Osteocyte (in vitro differentiated cells): ENCODE measurements around the gene MPEG1. TPM values are rescaled to one million over a fixed set of nuclear protein-coding genes. Genes with fewer than 3 reads are reported as not detected.

Experiments used
- DNase-seq: peaks from one replicate; pipeline ENCODE4 v3.0.0; 2021; ENCODE audit warnings: mixed read lengths; ENCODE audit not compliant: unreplicated experiment; ENCODE audit errors: extremely low spot score
- H3K27ac Mint-ChIP-seq: one replicate; pipeline ENCODE4 v1.8.0; 2021; ENCODE audit warnings: mild to moderate bottlenecking, mixed read lengths; ENCODE audit not compliant: unreplicated experiment
- H3K27me3 Mint-ChIP-seq: one replicate; pipeline ENCODE4 v1.8.0; 2021; ENCODE audit warnings: mixed read lengths; ENCODE audit not compliant: unreplicated experiment
- H3K36me3 Mint-ChIP-seq: one replicate; pipeline ENCODE4 v1.8.0; 2021; ENCODE audit warnings: mixed read lengths; ENCODE audit not compliant: unreplicated experiment
- H3K4me1 Mint-ChIP-seq: one replicate; pipeline ENCODE4 v1.8.0; 2021; ENCODE audit warnings: mixed read lengths; ENCODE audit not compliant: unreplicated experiment
- H3K4me3 Mint-ChIP-seq: one replicate; pipeline ENCODE4 v1.8.0; 2021; ENCODE audit warnings: mild to moderate bottlenecking, moderate library complexity, mixed read lengths; ENCODE audit not compliant: unreplicated experiment
- H3K9me3 Mint-ChIP-seq: one replicate; pipeline ENCODE4 v1.8.0; 2021; ENCODE audit warnings: mixed read lengths; ENCODE audit not compliant: unreplicated experiment
- total RNA-seq: library from RNA; stranded (reverse); gene quantifications from 2 replicates; pipeline ENCODE4 v1.2.1, GENCODE V29; 2021
- TF ChIP-seq, protein P1 (sequence below): fragments of 200-600 bp; sonication (generic); IDR thresholded peaks from 2 replicates; pipeline ENCODE4 v1.5.0; 2021; ENCODE audit warnings: antibody characterized with exemption, mild to moderate bottlenecking, moderate library complexity

MPEG1 gene
- total RNA-seq, 1 donor from 2014 or later: not detected

DNA sequence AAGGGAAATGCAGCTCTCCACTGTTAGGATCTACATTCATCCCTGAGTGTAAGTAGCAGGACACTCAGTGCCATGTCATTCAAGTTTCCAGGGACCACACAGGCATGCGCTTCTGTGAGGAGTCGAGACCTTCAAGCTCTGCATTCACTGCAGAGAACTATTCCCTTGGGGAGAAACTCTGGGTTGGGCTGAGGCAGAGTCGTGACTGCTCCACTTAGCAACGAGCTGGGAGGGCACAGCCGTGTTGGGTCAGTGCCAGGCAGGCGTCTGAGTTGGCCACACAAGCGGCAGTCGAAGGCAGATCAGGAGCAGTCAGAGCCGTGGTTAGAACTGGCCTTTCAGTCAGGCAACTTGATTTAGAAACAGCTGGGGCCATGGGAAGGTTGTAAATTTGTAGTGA, 14.7 kb downstream of the MPEG1 start:
- Mint-ChIP-seq H3K27me3 (peaks cover 7% of the 10 kb centered on the region), H3K4me3 (no peak overlapping the region), H3K4me1 (peaks cover 3% of the 10 kb centered on the region), H3K36me3 (no peaks in the 10 kb centered on the region), H3K9me3 (peaks cover 4% of the 10 kb centered on the region), H3K27ac (no peak overlapping the region)
- TF ChIP-seq, protein P1, sequence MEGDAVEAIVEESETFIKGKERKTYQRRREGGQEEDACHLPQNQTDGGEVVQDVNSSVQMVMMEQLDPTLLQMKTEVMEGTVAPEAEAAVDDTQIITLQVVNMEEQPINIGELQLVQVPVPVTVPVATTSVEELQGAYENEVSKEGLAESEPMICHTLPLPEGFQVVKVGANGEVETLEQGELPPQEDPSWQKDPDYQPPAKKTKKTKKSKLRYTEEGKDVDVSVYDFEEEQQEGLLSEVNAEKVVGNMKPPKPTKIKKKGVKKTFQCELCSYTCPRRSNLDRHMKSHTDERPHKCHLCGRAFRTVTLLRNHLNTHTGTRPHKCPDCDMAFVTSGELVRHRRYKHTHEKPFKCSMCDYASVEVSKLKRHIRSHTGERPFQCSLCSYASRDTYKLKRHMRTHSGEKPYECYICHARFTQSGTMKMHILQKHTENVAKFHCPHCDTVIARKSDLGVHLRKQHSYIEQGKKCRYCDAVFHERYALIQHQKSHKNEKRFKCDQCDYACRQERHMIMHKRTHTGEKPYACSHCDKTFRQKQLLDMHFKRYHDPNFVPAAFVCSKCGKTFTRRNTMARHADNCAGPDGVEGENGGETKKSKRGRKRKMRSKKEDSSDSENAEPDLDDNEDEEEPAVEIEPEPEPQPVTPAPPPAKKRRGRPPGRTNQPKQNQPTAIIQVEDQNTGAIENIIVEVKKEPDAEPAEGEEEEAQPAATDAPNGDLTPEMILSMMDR: no peak
- DNase-seq: no peak

DNA sequence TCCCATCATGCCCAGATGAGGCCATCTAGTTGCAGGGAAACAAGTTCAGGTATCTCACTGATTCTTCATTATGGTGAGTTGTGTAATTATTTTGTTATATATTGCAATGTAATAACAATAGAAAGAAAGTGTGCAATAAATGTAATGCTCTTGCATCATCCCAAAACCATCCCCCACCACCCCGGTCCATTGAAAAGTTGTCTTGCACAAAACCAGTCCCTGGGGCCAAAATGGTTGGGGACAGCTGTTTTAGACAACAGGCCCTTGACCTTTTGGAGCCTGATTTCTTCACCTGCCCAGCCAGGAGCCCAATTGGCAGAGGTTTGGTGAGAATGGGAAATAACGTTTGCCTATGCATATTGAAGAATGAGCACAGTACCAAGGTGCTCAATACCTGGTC, 15.9 kb downstream of the MPEG1 start:
- peaks cover 4% of the 10 kb centered on the region for H3K9me3 Mint-ChIP-seq
- TF ChIP-seq, protein P1: no peak

DNA sequence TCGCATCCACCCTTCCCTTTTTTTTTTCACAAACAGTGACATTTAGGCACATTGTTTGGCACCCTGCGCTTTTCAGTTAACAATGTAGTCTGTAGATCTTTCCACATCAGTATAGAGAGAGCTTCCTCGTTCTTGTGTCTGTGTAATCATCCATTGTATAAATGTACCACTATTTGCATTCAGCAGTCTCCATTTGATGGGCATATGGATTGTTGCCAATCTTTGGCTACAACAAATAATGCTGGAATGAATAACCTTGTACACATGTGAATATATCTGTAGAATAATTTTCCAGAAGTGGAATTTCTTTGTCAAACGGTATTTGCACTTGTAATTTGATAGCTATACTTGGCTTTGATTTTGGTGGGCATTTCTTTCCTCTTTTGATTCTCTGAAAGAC, 17.1 kb downstream of the MPEG1 start:
- DNase-seq: no peak
- no peaks in the 10 kb centered on the region for H3K36me3 Mint-ChIP-seq
- peaks cover 3% of the 10 kb centered on the region for H3K4me1 Mint-ChIP-seq
- H3K27ac Mint-ChIP-seq: no peak overlapping the region
- no peak overlapping the region for H3K4me3 Mint-ChIP-seq
- TF ChIP-seq, protein P1: no peak
- peaks cover 4% of the 10 kb centered on the region for H3K9me3 Mint-ChIP-seq
- H3K27me3 Mint-ChIP-seq: peaks cover 10% of the 10 kb centered on the region

More for the DNA sequence above, 15.9 kb downstream of the MPEG1 start:
- Mint-ChIP-seq H3K27ac (no peak overlapping the region), H3K27me3 (peaks cover 10% of the 10 kb centered on the region), H3K36me3 (no peaks in the 10 kb centered on the region), H3K4me3 (no peak overlapping the region), H3K4me1 (peaks cover 3% of the 10 kb centered on the region)
- DNase-seq: no peak

DNA sequence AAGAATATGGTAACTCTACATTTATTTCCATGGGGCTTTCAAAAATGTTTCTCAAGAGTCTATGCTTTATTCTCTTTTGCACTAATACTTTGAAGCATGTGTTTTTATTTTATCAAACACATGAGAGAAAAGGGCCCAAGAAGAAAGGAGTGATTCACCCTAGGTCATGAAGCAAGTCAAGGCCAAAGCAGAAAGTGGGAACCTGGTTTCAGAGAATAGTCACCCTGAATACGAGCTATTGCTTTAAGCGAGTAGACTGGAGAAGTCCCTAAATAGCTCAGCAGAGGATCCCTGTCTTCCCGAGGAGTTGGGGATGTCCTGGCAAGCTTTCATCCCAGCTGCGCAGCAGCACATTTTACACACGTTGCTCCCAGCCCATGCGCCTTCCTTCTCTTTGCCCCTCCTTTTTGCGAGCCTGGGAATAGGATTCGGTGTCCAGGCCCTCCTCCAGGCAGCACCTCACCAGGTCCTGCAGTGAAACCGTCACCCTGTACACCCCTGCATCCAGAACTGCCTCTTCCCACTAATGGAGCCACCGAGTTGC, 19.1 kb downstream of the MPEG1 start:
- peaks cover 6% of the 10 kb centered on the region for H3K27me3 Mint-ChIP-seq

DNA sequence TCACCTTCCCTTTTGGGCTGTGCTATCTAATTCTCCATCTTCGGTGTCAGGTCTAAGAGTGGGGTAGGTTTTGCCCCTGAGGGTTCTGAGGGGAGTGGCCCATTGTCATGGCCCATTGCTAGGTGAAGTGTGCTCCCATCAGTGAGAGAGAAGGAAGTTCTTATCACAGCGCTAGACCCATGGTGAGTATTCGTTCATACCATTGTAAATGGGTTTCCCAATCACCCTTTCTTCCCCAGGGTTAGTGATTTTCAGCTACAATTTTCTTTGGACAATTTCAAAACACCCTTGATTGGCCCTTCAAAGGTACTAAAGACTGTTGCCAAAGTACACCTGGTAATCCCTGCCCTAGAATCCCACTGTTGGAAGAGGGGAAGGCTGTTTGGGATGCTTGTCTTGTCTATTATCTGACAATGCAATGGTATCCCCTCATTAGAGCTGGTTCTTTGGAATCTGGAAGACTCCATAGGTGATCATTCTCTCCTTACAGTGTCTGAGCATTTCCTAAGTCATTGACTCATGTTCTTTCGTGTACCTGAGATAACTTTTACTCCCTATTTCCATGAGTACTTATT, 20.2 kb downstream of the MPEG1 start:
- Mint-ChIP-seq H3K27me3 (peaks cover 6% of the 10 kb centered on the region), H3K4me3 (no peak overlapping the region), H3K27ac (no peak overlapping the region), H3K9me3 (peaks cover 4% of the 10 kb centered on the region), H3K36me3 (no peaks in the 10 kb centered on the region), H3K4me1 (no peaks in the 10 kb centered on the region)
- DNase-seq: no peak
- TF ChIP-seq, protein P1: no peak

More for the DNA sequence above, 19.1 kb downstream of the MPEG1 start:
- Mint-ChIP-seq H3K4me1 (peaks cover 3% of the 10 kb centered on the region), H3K27ac (no peak overlapping the region), H3K36me3 (no peaks in the 10 kb centered on the region), H3K4me3 (no peak overlapping the region), H3K9me3 (peaks cover 4% of the 10 kb centered on the region)
- TF ChIP-seq, protein P1: no peak
- DNase-seq: no peak
